IMR-90 (cell line): ENCODE data around the gene JAKMIP1. TPM values are rescaled to one million over a fixed set of nuclear protein-coding genes. Genes with fewer than 3 reads are reported as not detected.

Experiments used
- ATAC-seq: fragments of 200-7000 bp; cut with Tn5 transposase; 2 replicates; pipeline ENCODE4 v1.9.1; 2020; ENCODE audit warnings: low read depth, mild to moderate bottlenecking, moderate library complexity
- BruUV-seq: library from RNA; stranded (reverse); fragments of 400-500 nt; replicated peaks from 2 replicates; lab custom pipeline; 2021; lab: Mats Ljungman, UMichigan
- CTCF ChIA-PET: fragments of 300-600 bp; formaldehyde crosslinking; extraction: SDS; loops from one replicate; lab custom pipeline; 2021; ENCODE audit warnings: antibody characterized with exemption; lab: Yijun Ruan, JAX
- POLR2A ChIA-PET: fragments of 300-600 bp; sonication (Branson Sonifier 250); formaldehyde crosslinking; loops from one replicate; lab custom pipeline; 2022; ENCODE audit warnings: antibody characterized with exemption; ENCODE audit not compliant: unreplicated experiment; lab: Charles Lee
- DNase-seq: peaks from one replicate; pipeline ENCODE4 v3.0.0; 2013
- H2AFZ ChIP-seq: replicated peaks from 2 replicates; pipeline ENCODE3; 2013; ENCODE audit warnings: low read length, mild to moderate bottlenecking; ENCODE audit not compliant: poor library complexity
- H2AK5ac ChIP-seq: 2 replicates; pipeline ENCODE4 v1.6.1; 2013; ENCODE audit warnings: low read depth, low read length, inconsistent platforms
- H2AK9ac ChIP-seq: replicated peaks from 2 replicates; pipeline ENCODE3; 2013; ENCODE audit warnings: mild to moderate bottlenecking, low read depth, low read length, moderate library complexity; ENCODE audit not compliant: poor library complexity
- H2BK120ac ChIP-seq: 2 replicates; pipeline ENCODE4 v1.6.1; 2013; ENCODE audit warnings: low read depth, low read length, inconsistent platforms
- H2BK15ac ChIP-seq: 3 replicates; pipeline ENCODE4 v1.6.1; 2013; ENCODE audit warnings: low read depth, low read length, inconsistent platforms
- H2BK20ac ChIP-seq: 2 replicates; pipeline ENCODE4 v1.6.1; 2013; ENCODE audit warnings: low read depth, mild to moderate bottlenecking, inconsistent platforms, low read length, moderate library complexity
- H2BK5ac ChIP-seq: 2 replicates; pipeline ENCODE4 v1.6.1; 2013; ENCODE audit warnings: mild to moderate bottlenecking, low read depth, low read length, inconsistent platforms; ENCODE audit not compliant: poor library complexity, severe bottlenecking
- H3K14ac ChIP-seq: replicated peaks from 2 replicates; pipeline ENCODE4 v1.6.1; 2013; ENCODE audit warnings: low read depth, low read length, inconsistent platforms
- H3K18ac ChIP-seq: 2 replicates; pipeline ENCODE4 v1.6.1; 2013; ENCODE audit warnings: low read depth, low read length, control low read depth
- H3K23ac ChIP-seq: 2 replicates; pipeline ENCODE4 v1.6.1; 2013; ENCODE audit warnings: low read depth, low read length, inconsistent platforms
- H3K27ac ChIP-seq: 2 replicates; pipeline ENCODE4 v1.5.1; 2013; ENCODE audit warnings: mild to moderate bottlenecking, control low read depth, low read length; ENCODE audit not compliant: insufficient read depth
- H3K27me3 ChIP-seq: 2 replicates; pipeline ENCODE4 v1.6.1; 2013; ENCODE audit warnings: low read length; ENCODE audit not compliant: control insufficient read depth, insufficient read depth
- H3K36me3 ChIP-seq: 2 replicates; pipeline ENCODE4 v1.6.1; 2013; ENCODE audit warnings: low read length, mixed read lengths; ENCODE audit not compliant: control insufficient read depth, insufficient read depth
- H3K4ac ChIP-seq: 2 replicates; pipeline ENCODE4 v1.6.1; 2013; ENCODE audit warnings: low read depth, low read length, inconsistent platforms
- H3K4me1 ChIP-seq: 2 replicates; pipeline ENCODE4 v1.6.1; 2013; ENCODE audit warnings: low read length, mixed read lengths; ENCODE audit not compliant: control insufficient read depth, insufficient read depth
- H3K4me2 ChIP-seq: 2 replicates; pipeline ENCODE4 v1.6.1; 2013; ENCODE audit warnings: low read depth, mild to moderate bottlenecking, control low read depth, low read length, moderate library complexity
- H3K4me3 ChIP-seq: 2 replicates; pipeline ENCODE4 v1.5.1; 2013; ENCODE audit warnings: low read depth, mild to moderate bottlenecking, control low read depth, low read length, moderate library complexity; ENCODE audit not compliant: insufficient read depth
- H3K56ac ChIP-seq: 2 replicates; pipeline ENCODE4 v1.6.1; 2013; ENCODE audit warnings: low read length, inconsistent platforms; ENCODE audit not compliant: insufficient read depth; ENCODE audit errors: extremely low read depth
- H3K79me1 ChIP-seq, 2 experiments: 2 replicates each; pipeline ENCODE4 v1.6.1; 2013; ENCODE audit warnings: low read length in 2 of 2, inconsistent platforms in 1 of 2, low read depth in 1 of 2
- H3K9ac ChIP-seq: 2 replicates; pipeline ENCODE4 v1.6.1; 2013; ENCODE audit warnings: low read depth, low read length, control low read depth
- H3K9me1 ChIP-seq: 2 replicates; pipeline ENCODE4 v1.6.1; 2013; ENCODE audit warnings: low read length, inconsistent platforms; ENCODE audit not compliant: insufficient read depth
- H3K9me3 ChIP-seq: 2 replicates; pipeline ENCODE4 v1.6.1; 2013; ENCODE audit warnings: low read length; ENCODE audit not compliant: control insufficient read depth, insufficient read depth
- H4K20me1 ChIP-seq: 2 replicates; pipeline ENCODE4 v1.6.1; 2013; ENCODE audit warnings: low read length, inconsistent platforms; ENCODE audit not compliant: insufficient read depth
- H4K5ac ChIP-seq: 2 replicates; pipeline ENCODE4 v1.6.1; 2013; ENCODE audit warnings: mild to moderate bottlenecking, low read depth, low read length, control low read depth
- H4K8ac ChIP-seq, 2 experiments: 2 replicates each; pipeline ENCODE4 v1.6.1; 2013; ENCODE audit warnings: low read depth in 2 of 2, low read length in 2 of 2, control low read depth in 1 of 2, inconsistent platforms in 1 of 2
- H4K91ac ChIP-seq: 2 replicates; pipeline ENCODE4 v1.6.1; 2013; ENCODE audit warnings: low read depth, low read length, inconsistent platforms; ENCODE audit not compliant: insufficient read depth
- BHLHE40 ChIP-seq: fragments of 150-350 bp; IDR thresholded peaks from 2 replicates; pipeline ENCODE4 v1.6.1; 2016; ENCODE audit warnings: mild to moderate bottlenecking, low read depth, low read length
- CEBPB ChIP-seq: IDR thresholded peaks from 2 replicates; pipeline ENCODE4 v1.6.1; 2012; ENCODE audit warnings: low read depth, low read length, improper control_type of control experiment
- CHD1 ChIP-seq: IDR thresholded peaks from 2 replicates; pipeline ENCODE4 v1.6.1; 2012; ENCODE audit warnings: low read depth, low read length, improper control_type of control experiment
- CTCF ChIP-seq: conservative IDR thresholded peaks from 2 replicates; pipeline ENCODE4 v1.5.1; 2012; ENCODE audit warnings: mild to moderate bottlenecking, low read depth, low read length, improper control_type of control experiment
- ELK1 ChIP-seq: fragments of 150-350 bp; IDR thresholded peaks from 2 replicates; pipeline ENCODE4 v1.6.1; 2016; ENCODE audit warnings: low read depth, mild to moderate bottlenecking, low read length, moderate library complexity, borderline replicate concordance
- FOS ChIP-seq: fragments of 150-350 bp; IDR thresholded peaks from 2 replicates; pipeline ENCODE4 v1.6.1; 2016; ENCODE audit warnings: low read depth, low read length
- MAFK ChIP-seq: IDR thresholded peaks from 2 replicates; pipeline ENCODE4 v1.6.1; 2012; ENCODE audit warnings: low read depth, low read length, improper control_type of control experiment
- MAZ ChIP-seq: IDR thresholded peaks from 2 replicates; pipeline ENCODE4 v1.6.1; 2012; ENCODE audit warnings: low read depth, mild to moderate bottlenecking, low read length, improper control_type of control experiment, moderate library complexity, borderline replicate concordance
- MXI1 ChIP-seq: IDR thresholded peaks from 2 replicates; pipeline ENCODE4 v1.6.1; 2012; ENCODE audit warnings: low read depth, mild to moderate bottlenecking, low read length, moderate library complexity, borderline replicate concordance
- NFE2L2 ChIP-seq: fragments of 150-350 bp; IDR thresholded peaks from 2 replicates; pipeline ENCODE4 v1.6.1; 2016; ENCODE audit warnings: low read depth, mild to moderate bottlenecking, low read length
- POLR2A ChIP-seq: IDR thresholded peaks from 2 replicates; pipeline ENCODE4 v1.6.1; 2012; ENCODE audit warnings: mild to moderate bottlenecking, low read depth, low read length
- RAD21 ChIP-seq: IDR thresholded peaks from 2 replicates; pipeline ENCODE4 v1.6.1; 2012; ENCODE audit warnings: low read length, improper control_type of control experiment
- RCOR1 ChIP-seq: IDR thresholded peaks from 2 replicates; pipeline ENCODE4 v1.6.1; 2012; ENCODE audit warnings: mild to moderate bottlenecking, low read length, improper control_type of control experiment; ENCODE audit not compliant: insufficient replicate concordance
- RFX5 ChIP-seq: IDR thresholded peaks from 2 replicates; pipeline ENCODE4 v1.8.0; 2012; ENCODE audit warnings: low read depth, mild to moderate bottlenecking, low read length, moderate library complexity
- SMC3 ChIP-seq: fragments of 150-350 bp; IDR thresholded peaks from 2 replicates; pipeline ENCODE4 v1.6.1; 2016; ENCODE audit warnings: low read depth, mild to moderate bottlenecking, antibody characterized with exemption, low read length, moderate library complexity
- USF2 ChIP-seq: fragments of 150-350 bp; IDR thresholded peaks from 2 replicates; pipeline ENCODE4 v1.6.1; 2017; ENCODE audit warnings: mild to moderate bottlenecking, antibody characterized with exemption, low read length, low read depth
- WGBS, 2 experiments: methylation state at CpG; one replicate each; pipeline versions ENCODE4 v1.1.5 to v1.1.7; 2013; ENCODE audit warnings: missing lambda C conversion rate in 2 of 2; ENCODE audit not compliant: insufficient read length in 1 of 2; ENCODE audit errors: extremely low coverage in 2 of 2; 5-methylcytosine and 5-hydroxymethylcytosine counted together
- dilution Hi-C: fragments of 300-500 bp; cut with HindIII; formaldehyde crosslinking; loops from one replicate; pipeline ENCODE4 v1.14.3; 2018; ENCODE audit warnings: low sequenced_read_pairs; ENCODE audit not compliant: unreplicated experiment
- in situ Hi-C: fragments of 300-500 bp; cut with MboI; formaldehyde crosslinking; loops from 3 replicates; pipeline ENCODE4 v1.14.3; 2019; ENCODE audit warnings: low sequenced_read_pairs, inconsistent platforms, mixed read lengths
- intact Hi-C: fragments of 100-400 bp; cut with micrococcal nuclease; formaldehyde crosslinking; loops from 2 replicates; pipeline ENCODE4 v1.10.0; 2022
- polyA plus RNA-seq, 3 experiments: library from polyadenylated mRNA; depleted of rRNA; stranded (reverse); fragments of >200 nt; gene quantifications; 2 replicates each; pipeline ENCODE4 v1.2.3, GENCODE V29; 2012; ENCODE audit warnings: low replicate concordance in 1 of 3
- total RNA-seq: library from RNA; depleted of rRNA; stranded (reverse); fragments of >200 nt; gene quantifications from 2 replicates; pipeline ENCODE4 v1.2.3, GENCODE V29; 2012

The JAKMIP1 gene
- total and polyA plus RNA-seq, 2 of the 4 experiments (the other 2 are of a cell fraction) = not detected

GRCh38 chr4:6041800-6042199, 158.5 kb downstream of the JAKMIP1 start:
- H3K4me2 ChIP-seq = no peak overlapping the region
- H2AK5ac ChIP-seq = no peak overlapping the region
- intact Hi-C loops = no loop called here
- no peak overlapping the region for H3K4me3 ChIP-seq
- H3K9me3 ChIP-seq = peaks cover 2% of the 10 kb centered on the region; the same call in 1 of the 2 replicates
- H3K4ac ChIP-seq = no peak overlapping the region
- ChIA-PET CTCF (no interaction called here), POLR2A (no interaction called here)
- H3K9me1 ChIP-seq = no peaks in the 10 kb centered on the region
- in situ Hi-C loops = loop anchor here (25.0 kb wide), 2 partner anchors 96 to 396 kb away; no protein-coding TSS in a partner anchor
- no peak overlapping the region for H3K14ac ChIP-seq
- no peak overlapping the region for H2AK9ac ChIP-seq
- BruUV-seq = no TSS peak
- H3K9ac ChIP-seq = no peak overlapping the region
- H4K8ac ChIP-seq = no peak overlapping the region
- DNase-seq = no peak
- H2BK20ac ChIP-seq = no peak overlapping the region
- no peak overlapping the region for H4K91ac ChIP-seq
- no peak overlapping the region for H2BK15ac ChIP-seq
- no peak overlapping the region for H3K23ac ChIP-seq
- H2BK120ac ChIP-seq = no peak overlapping the region
- no peak overlapping the region for H3K56ac ChIP-seq
- H4K20me1 ChIP-seq = no peaks in the 10 kb centered on the region
- H2AFZ ChIP-seq = no peak overlapping the region
- no peak overlapping the region for H3K27ac ChIP-seq
- H2BK5ac ChIP-seq = no peak overlapping the region
- dilution Hi-C loops = no loop called here
- no peak overlapping the region for H3K18ac ChIP-seq
- no peaks in the 10 kb centered on the region for H3K4me1 ChIP-seq
- TF ChIP-seq MAFK (no peak), CTCF (no peak), USF2 (no peak), RFX5 (no peak), NFE2L2 (no peak), SMC3 (no peak), RCOR1 (no peak), MAZ (no peak), RAD21 (no peak), CHD1 (no peak), ELK1 (no peak), MXI1 (no peak), BHLHE40 (no peak), FOS (no peak), CEBPB (no peak), POLR2A (no peak)
- ATAC-seq = no peak
- no peak overlapping the region for H4K5ac ChIP-seq
- no peaks in the 10 kb centered on the region for H3K79me1 ChIP-seq
- no peaks in the 10 kb centered on the region for H3K36me3 ChIP-seq
- WGBS, 2 experiments = 17% methylated on average over 1 of the region's 5 CpGs; no CpG with 5 or more reads in 1 of the 2 experiments
- H3K27me3 ChIP-seq = no peaks in the 10 kb centered on the region
